ENCODE measurements around the gene PRXL2B.
"Not testable (repeated sequence)": the region's sequence is repeated elsewhere in the genome, so short reads cannot be mapped to it uniquely, and the experiment has no call there.

The PRXL2B gene

DNA sequence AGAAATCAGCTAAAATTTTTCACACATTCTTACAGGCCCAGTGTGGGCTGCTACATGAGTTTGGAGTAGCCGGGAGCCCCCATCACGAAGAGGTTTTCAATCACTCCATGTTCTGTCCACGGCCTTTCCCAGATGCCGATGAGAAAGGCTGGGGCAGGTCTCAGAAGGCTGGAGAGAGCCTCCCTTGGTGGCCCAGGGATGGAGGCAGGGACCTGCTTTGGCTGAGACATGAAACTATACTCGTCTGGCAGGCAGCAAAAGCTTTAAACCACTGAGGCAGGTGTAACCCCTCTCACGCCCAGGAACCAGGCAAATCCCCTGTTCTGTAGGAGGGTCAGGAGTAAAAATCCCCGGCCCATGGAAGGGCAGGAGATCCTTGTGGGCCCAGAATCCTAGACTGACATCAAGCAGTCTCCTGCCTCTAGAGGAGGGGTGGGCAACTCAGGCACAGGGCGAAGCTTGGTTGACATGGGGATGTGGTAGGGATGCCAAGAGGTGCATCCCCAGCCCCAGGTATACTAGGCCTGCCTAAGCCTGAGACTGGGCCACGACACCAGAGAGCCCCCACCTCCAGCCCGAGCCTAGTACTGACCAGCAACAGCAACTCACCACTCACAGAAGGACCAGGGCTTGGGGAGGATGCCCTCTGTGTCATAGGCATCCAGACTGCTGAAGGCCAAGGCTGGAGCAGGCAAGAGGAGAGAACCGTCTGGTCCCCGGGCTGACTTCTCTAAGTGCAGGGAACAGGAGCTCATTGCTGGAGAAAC is 37.2 kb downstream of the PRXL2B start:
- DNase-seq, result no peak

DNA sequence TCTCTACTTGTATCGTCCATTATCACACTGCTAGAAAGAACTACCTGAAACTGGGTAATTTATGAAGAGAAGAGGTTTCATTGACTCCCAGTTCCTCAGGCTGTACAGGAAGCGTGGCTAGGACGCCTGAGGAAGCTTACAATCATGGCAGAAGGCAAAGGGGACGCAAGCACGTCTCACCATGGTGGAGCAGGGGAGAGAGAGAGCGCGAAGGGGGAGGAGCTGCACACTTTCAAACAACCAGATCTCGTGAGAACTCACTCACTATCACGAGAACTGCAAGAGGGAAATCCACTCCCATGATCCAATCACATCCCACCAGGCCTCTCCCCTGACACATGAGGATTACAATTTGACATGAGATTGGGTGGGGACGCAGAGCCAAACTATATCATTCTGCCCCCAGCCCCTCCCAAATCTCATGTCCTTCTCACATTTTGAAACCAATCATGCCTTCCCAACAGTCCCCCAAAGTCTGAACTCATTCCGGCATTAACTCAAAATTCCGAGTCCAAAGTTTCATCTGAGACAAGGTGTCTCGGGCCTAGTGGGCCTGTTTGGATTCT is 38.2 kb downstream of the PRXL2B start:
- no peak for DNase-seq

DNA sequence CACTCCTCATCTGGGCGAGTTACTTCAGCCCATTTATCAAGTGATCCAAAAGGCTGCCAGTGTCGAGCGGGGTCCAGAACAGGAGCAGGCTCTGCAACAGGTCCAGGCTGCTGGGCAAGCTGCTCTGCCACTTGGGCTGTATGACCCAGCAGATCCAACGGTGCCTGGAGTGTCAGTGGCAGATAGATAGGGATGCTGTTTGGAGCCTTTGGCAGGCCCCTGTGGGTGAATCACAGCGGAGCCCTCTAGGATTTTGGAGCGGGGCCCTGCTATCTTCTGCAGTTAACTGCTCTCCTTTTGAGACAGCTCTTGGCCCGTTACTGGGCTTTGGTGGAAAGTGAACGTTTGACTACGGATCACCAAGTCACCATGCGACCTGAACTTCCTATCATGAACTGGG is 38.7 kb downstream of the PRXL2B start:
- DNase-seq, result no peak

DNA sequence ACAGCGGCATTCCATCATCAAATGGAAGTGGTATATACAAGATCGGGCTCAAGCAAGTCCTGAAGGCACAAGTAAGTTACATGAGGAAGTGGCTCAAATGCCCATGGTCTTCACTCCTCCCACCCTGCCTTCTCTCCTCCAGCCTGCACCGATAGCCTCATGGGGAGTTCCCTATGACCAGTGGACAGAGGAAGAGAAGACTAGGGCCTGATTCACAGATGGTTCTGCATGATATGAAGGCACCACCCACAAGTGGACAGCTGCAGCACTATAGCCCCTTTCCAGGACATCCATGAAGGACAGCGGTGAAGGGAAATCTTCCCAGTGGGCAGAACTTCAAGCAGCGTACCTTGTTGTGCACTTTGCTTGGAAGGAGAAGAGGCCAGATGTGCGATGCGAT is 39.2 kb downstream of the PRXL2B start:
- not testable (repeated sequence) for DNase-seq

DNA sequence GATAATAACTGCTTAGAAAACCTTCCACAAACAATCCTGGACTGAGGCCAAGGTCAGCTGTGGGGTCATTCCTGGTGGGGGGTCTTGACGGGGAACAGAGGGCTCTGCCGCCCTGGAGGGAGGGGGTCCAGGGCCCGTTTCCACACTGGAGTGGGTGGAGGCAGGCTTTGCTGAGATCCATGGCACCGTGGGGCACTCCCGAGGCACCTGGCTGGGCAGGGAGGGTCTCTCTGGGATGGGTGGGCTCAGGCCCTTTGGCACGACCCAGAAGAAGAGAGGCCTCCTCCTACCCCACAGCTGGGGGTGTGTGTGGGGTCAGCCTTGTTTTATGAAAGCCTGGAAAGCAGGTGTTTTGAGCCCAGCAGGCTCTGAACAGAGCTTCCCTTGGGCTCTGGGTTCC is 41.2 kb downstream of the PRXL2B start:
- no peak for DNase-seq

DNA sequence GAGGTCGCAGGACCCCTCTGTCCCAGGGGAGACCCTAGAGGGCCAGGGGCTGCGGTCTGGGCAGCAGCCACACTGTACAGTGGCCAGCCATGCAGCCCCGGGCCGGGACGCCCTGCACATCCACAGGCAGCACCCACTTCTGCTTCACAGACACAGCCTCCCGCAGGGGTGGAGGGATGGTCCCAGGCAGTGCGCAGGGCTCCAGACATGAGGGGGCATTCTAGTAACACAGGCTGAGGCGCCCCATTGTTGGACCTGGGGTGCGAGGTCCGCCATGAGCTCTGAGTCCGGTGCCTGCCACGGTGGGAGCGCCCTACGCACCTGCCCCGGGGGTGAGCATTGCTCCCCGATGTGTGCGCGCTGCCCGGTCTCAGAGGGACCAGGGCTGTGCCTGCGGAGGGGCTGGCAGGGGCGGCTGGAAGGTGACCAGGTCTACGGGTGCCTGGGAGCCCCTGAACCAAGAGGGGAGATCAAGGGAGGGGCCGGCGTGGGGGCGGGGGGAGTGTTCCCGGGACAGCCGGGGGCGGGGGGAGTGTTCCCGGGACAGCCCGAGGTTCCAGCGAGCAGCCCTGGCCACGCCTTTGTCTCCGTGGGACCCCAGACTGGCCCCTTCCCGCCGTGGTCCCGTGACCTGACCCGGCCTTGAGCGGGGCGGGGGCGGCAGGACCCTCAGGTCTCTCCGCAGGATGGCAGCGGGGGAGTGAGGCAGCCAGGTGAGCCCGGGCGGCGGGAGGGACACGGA is 41.8 kb downstream of the PRXL2B start:
- DNase-seq, result no peak

DNA sequence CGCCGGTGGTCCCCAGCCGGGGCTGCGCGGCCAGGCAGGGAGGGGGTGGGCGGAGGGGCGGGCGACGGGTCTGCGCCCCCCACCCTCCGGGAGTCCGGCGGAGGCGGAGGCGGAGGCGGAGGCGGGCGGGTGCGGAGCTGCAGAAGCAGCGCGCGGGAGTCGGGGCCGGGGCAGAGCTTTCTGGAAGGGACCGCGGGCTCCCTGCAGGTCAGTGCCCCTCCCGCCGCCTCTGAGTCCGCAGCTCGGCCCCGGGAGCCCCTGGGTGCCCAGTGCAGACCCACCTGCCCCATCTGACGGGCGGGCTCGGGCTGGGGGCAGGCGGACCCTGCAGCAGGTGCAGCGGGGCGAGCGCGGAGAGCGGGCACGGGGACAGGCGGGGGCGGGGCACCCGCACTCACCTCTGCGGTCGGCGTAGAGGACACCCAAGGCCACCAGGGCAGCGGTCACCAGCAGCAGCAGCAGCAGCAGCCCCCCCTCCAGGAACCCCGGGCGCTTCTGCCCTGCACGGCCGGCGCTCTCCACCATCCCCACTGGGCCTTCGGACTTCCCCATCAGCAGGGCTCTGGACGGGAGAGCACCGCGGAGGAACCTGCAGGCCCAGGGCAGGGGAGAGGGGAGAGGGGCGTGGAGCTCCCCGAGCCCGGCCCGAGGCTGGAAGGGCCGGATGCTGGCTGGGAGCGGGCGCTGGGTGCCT is 42.5 kb downstream of the PRXL2B start:
- DNase-seq, result peak; percentile 55

DNA sequence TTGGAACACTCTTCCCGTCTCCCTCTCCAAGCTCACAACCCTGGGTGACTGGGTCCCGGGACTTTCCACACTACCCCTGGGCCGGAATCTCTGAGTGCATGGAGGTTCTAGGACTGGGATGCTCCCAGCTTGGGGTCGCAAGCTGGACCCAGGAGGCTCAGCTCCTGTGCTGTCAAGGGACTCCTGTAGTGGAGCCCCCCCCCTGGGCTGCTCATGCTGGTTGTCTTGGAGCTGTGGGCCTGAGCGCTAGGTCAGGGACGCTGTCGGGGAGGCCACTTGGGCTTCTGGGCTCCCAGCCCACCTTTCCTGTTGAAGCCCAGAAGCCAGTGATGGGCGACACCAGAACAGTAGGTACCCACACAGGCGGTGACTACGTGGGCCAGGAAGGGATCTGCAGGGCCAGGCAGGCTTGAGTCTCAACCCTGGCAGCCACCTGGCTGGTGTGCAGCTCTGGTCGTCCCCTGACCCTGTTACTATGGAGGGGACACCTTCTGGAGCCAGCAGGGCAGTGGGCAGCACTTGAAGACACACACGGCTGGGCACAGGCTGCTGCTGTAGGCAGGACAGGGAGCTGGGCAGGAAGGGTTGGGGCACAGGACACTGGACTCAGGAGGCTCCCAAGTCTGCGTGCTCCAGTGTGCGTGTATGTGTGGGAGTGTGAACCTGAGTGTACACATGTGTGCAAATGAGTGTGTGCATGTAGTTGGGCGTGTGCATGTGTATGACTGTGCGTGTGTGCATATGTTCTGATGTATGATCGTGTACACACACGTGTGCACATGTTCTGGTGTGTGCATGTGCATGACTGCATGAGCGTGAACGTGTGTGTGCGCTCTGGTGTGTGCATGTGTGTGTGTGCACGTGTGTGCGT is 43.3 kb downstream of the PRXL2B start:
- no peak for DNase-seq

DNA sequence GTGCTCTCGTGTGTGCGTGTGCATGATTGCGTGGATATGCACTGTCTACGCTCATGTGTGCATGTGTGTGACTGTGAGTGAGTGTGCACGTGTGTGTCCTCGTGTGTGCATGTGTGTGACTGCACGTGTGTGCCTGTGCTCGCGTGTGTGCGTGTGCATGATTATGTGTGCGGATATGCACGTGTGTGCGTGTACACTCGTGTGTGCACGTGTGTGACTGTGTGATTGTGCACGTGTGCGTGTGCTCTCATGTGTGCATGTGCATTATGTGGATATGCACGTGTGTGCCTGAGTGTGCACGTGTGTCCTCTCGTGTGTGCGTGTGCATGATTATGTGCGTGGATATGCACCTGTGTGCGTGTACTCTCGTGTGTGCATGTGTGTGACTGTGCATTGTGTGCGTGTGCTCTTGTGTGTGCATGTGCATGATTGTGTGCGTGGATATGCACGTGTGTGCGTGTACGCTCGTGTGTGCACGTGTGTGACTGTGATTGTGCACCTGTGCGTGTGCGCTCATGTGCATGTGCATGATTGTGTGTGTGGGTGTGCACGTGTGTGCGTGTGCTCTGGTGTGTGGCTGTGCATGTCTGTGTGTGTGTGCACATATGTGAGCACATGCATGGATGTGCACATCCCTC is 44.0 kb downstream of the PRXL2B start:
- DNase-seq, result no peak

DNA sequence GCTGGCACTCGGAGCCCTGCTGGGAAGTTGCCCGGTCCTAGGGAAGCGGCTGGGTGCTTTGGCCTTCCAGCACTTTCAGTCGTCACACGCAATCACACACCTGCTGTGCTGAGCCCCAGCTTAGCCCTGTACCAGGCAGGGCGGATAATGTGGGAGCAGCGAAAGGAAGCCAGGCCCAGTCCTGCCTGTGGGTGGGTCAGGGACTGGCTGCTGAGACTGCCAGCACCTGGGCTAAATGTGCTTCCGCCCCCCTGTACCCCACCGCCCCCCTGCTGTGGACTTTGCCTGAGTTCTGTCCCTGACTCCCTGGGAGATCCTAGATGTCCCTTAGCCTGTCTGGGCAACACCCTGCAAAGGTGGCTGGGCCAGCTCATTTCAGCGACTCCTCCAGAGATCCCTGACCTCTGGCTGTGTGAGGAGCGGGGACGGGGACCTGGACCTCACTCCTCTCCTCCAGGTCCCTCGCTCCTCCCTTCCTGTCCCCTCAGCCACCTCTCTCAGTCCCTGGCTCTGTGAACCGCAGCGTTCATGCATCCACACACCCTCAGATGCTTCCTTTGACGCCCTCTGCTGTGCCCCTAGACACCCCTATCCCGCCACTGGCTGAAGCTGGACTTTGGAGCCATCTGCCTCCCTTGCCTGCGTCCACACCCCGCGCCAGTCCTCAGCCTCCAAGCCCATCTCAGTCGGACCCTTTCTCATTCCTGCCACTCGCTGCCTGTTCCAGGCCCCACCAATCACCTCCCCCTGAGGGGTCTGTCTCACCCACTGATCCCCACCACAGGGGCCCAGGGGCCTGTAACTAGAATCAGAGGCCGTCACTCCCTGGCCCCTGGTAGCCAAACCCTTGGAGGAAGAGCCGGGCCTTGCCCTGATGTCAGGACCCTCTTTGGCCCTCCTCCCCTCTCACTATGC is 44.8 kb downstream of the PRXL2B start:
- DNase-seq, result no peak

DNA sequence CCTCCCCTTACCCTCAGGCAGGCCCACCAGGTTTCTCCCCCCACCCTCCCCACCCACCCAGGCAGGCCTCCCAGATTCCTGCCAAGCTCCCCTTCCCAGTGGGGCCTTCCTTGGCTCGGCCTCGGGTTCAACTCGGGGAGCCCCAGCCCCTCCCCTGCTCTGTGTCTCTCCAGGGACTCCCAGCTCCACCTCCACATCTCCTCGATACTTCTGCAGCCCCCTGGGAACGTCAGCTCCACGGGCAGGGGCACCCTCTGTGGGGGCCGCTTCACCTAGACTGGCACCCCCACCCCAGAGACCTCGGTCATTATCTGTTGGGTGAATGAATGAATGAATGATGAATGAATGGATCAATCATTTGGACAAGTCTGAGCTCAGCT is 45.5 kb downstream of the PRXL2B start:
- DNase-seq, result no peak

DNA sequence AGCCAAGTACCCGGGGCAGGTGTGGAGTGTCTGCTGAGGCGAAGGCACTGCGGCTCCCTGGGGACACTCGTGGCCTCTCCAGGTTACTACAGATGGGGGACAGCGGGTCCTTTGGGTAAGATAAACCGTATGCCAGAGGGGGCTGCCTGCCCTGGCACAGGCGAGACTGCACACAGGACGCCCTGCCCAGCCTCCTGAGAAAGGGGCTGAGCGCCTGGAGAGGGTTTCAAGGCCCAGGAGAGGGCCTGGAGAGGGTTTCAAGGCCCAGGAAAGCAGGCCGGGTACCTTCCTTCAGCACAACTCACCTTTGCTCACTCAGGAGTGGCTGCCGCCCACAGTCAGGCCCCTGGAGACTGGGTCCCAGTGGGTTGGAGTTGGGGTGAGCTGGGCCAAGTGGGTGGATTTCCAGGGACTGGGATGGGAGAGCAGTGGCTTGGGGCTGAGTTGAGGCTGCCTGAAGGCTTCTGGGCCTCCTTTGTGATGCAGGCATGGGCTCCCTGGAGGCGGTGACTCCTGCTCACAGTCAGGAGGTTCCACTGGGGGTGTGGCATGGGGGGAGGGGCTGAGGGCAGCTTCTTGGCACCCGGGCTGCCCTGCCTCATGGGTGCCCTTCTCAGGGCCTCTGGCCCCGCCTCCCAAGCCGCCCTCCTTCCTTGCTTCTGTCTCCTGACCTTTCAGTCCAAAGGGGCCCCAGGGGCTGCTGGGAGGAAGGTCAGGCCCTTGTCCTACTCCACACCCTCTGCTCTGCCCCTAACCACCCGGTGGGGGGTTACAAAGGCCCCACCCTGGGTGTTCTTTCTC is 46.2 kb downstream of the PRXL2B start, which contains the start of gene MMEL1:
TSS of gene MMEL1 (minus strand) at position 456 of the 801 bp plus-strand sequence. CDS start 3,532 bp downstream, outside the sequence.
- no peak for DNase-seq

DNA sequence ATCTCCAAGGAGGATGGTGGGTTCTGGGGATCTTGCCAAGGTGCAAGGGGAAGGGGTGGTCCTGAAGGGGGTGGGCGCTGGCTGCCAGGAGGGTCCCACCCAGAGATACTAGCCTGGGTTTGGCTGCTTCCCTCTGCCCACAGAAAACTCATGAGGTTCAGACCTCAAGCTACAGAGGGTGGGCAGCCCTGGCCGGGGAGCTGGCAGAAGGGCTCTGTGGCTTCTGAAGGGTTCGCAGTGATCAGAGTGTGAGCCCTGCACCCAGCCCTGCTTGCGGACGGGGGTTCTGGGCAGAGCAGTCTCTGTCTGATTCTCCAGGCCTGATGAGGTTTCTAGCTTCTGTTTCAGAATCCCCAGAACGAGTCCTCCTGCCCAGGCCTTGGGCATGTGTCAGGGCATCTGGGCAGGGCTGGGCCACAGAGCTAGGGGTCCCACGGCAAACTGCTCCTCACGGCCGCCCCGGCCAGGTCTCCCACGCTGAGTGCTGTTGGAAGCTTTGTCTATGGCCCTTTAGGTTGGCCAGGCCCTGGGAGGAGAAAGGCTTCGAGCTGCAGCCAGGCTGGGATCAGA is 46.9 kb downstream of the PRXL2B start:
- DNase-seq, result no peak

DNA sequence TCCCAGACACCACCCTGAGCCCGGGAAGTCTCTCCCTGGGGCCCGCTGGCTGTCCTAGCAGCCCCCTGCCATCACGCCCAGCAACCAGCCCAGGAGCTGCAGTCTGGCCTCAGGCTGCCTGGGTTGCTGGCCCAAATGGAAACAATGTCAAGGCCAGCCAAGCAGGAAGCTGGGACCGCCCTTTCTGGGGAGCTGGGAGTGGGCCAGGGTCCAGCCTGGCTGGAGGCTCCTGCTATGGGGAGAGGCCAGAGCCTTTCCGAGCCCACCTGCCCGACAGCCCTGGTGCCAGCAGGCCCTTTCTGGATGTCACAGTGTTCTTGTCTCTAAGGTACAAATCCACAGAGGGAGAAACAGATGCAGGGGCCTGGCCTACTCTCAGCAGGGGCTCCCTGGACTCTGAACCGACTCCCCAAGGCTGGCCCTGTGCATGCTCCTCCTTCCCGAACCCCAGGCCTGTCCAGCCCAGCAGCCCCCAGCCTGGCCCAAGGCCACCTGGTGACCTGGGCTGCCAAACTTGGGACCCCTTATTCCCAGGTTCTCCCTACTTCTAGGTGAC is 47.4 kb downstream of the PRXL2B start:
- no peak for DNase-seq

DNA sequence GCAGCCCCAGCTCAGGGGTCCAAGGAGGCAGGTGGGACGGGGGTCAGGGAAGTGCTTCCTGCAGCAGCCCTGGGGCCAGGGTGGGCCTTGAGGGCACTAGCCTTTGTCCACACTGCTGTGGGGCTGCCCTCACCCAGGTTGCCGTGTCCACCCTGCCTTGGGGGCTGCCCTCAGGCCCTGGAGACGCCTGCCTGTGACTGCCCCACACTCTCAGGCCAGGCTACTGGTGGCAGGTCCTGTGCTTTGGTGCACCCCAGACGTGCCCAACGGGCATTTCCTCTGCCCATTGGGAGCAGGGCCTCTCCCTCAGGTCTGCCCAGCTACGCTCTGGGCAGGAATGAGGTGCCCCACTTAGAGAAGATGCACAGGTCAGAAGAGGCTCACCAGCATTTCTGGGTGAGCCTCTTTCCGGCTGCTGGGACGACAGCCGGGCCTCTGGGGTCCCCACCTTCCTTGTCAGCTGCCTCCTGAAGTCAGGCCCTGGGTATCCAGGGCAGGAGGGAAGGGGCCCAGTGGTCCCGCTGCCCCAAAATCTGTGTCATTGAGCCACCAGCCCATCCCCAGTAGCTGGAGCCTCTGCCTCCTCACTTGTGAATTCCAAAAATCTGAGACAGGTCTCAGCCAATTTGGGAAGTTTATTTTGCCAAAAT is 48.9 kb downstream of the PRXL2B start:
- no peak for DNase-seq

DNA sequence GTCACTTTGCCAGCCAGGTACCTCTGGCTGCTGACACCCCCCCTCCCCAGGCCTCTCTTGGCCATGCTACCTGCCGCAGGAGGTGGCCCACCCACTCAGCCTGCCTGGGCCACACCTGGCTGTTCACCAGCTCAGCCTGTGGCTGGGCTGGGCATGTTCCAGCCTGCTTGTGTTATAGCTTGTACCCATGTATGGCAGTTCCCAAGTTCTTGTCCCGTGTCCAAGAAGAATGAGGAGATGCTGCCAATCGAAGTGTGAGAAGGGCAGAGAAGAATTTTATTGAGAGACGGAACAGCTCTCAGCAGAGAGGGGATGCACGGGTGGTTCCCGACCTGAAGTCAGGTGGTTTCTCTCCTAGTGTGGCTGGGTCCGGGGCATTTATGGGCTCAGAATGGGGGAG is 50.2 kb downstream of the PRXL2B start:
- no peak for DNase-seq

DNA sequence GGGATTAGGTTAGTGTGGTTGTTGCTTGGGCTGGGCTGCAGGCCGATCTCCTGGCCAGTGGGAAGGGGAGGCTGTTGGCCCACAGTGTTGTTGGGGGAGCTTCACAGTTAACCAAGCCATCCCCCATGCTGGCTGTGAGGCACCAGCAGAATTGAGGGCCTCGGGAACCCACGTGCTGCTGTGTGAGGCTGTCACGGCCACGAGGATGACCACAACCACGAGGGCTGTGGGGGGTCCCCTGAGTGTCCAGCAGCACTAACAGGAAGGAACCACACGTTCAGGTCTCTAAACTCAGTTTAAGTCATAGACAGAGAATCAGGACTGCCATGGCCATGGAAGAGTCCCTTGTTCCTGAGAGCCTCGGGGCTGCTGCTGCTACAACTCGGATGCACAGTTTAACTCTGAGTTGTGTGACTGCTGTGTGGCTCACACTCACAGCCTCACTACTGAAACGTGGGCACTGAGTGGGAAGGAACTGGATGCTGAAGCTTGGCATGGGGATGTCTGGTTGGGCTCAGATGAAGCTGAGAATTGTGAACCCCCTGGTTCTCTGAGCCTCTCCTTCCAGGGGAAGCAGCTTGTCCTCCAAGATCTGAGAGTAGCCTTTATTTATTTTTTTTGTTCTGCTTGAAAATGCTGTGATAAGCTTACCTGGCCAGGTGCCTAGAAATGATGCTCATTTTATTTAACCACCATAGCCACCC is 51.0 kb downstream of the PRXL2B start:
- no peak for DNase-seq
